Stimulated activated naive B cell treated with anti-CD40 and anti-IgM and Interleukin-4, amounts not matched to agents 10 μg/mL and 1 μg/mL and 100 μg/mL, for 72 hours (primary cell): ENCODE data around the gene OCRL.

ENCODE experiments used
- ATAC-seq, 2 donors: fragments of 150-1000 bp; cut with Tn5 transposase; replicated peaks; 2 replicates each; pipeline ENCODE4 v1.10.0; 2021; ENCODE audit warnings: moderate library complexity in 1 of 2
- DNase-seq: peaks from one replicate; pipeline ENCODE4 v3.0.0; 2021
- H3K27ac Mint-ChIP-seq: one replicate; pipeline ENCODE4 v1.8.0; 2022; ENCODE audit warnings: mild to moderate bottlenecking, mixed read lengths
- H3K27me3 Mint-ChIP-seq, 2 donors: one replicate each; pipeline ENCODE4 v1.8.0; 2022; ENCODE audit warnings: mixed read lengths in 2 of 2
- H3K36me3 Mint-ChIP-seq, 2 donors: one replicate each; pipeline ENCODE4 v1.8.0; 2022; ENCODE audit warnings: mixed read lengths in 2 of 2, mild to moderate bottlenecking in 1 of 2
- H3K4me1 Mint-ChIP-seq, 2 donors: one replicate each; pipeline ENCODE4 v1.8.0; 2022; ENCODE audit warnings: mixed read lengths in 2 of 2, mild to moderate bottlenecking in 1 of 2
- H3K4me3 Mint-ChIP-seq, 2 donors: one replicate each; pipeline ENCODE4 v1.8.0; 2022; ENCODE audit warnings: mild to moderate bottlenecking in 2 of 2, mixed read lengths in 2 of 2, moderate library complexity in 1 of 2
- H3K9me3 Mint-ChIP-seq, 2 donors: one replicate each; pipeline ENCODE4 v1.8.0; 2022; ENCODE audit warnings: mixed read lengths in 2 of 2, mild to moderate bottlenecking in 1 of 2

OCRL gene

GRCh38 chrX:129613596-129613995 is 73.5 kb downstream of the OCRL start:
- H3K27me3 Mint-ChIP-seq: peaks cover 0 to 6% of the 10 kb centered on the region in 2 donors
- DNase-seq (no peak), ATAC-seq (no peak)

GRCh38 chrX:129614481-129615255 is 74.6 kb downstream of the OCRL start:
- H3K4me1 Mint-ChIP-seq: no peaks in the 10 kb centered on the region

More at GRCh38 chrX:129613596-129613995, 73.5 kb downstream of the OCRL start:
- H3K4me1 Mint-ChIP-seq: no peaks in the 10 kb centered on the region
- no peaks in the 10 kb centered on the region for H3K36me3 Mint-ChIP-seq
- no peak overlapping the region for H3K4me3 Mint-ChIP-seq
- H3K27ac Mint-ChIP-seq: peak overlapping the region; percentile 14
- no peaks in the 10 kb centered on the region for H3K9me3 Mint-ChIP-seq

GRCh38 chrX:129617420-129617819 is 77.4 kb downstream of the OCRL start:
- DNase-seq (no peak), ATAC-seq (no peak)
- Mint-ChIP-seq H3K4me1 (no peaks in the 10 kb centered on the region), H3K27ac (no peak overlapping the region), H3K9me3 (no peaks in the 10 kb centered on the region), H3K4me3 (no peak overlapping the region), H3K36me3 (no peaks in the 10 kb centered on the region), H3K27me3 (no peaks in the 10 kb centered on the region)

More at GRCh38 chrX:129614481-129615255, 74.6 kb downstream of the OCRL start:
- H3K27ac Mint-ChIP-seq: no peak overlapping the region
- ATAC-seq (no peak), DNase-seq (no peak)
- no peaks in the 10 kb centered on the region for H3K9me3 Mint-ChIP-seq
- H3K27me3 Mint-ChIP-seq: no peaks in the 10 kb centered on the region
- no peak overlapping the region for H3K4me3 Mint-ChIP-seq
- no peaks in the 10 kb centered on the region for H3K36me3 Mint-ChIP-seq

GRCh38 chrX:129618997-129619396 is 78.9 kb downstream of the OCRL start:
- ATAC-seq (no peak), DNase-seq (no peak)
- Mint-ChIP-seq H3K36me3 (no peaks in the 10 kb centered on the region), H3K4me3 (no peak overlapping the region), H3K27ac (no peak overlapping the region), H3K9me3 (no peaks in the 10 kb centered on the region), H3K4me1 (no peaks in the 10 kb centered on the region), H3K27me3 (no peaks in the 10 kb centered on the region)

GRCh38 chrX:129622757-129623301 is 82.8 kb downstream of the OCRL start:
- Mint-ChIP-seq H3K9me3 (no peaks in the 10 kb centered on the region), H3K27me3 (peaks cover 0 to 4% of the 10 kb centered on the region in 2 donors), H3K36me3 (no peaks in the 10 kb centered on the region), H3K4me3 (no peak overlapping the region), H3K4me1 (no peaks in the 10 kb centered on the region), H3K27ac (no peak overlapping the region)
- DNase-seq: no peak
- no peak for ATAC-seq

GRCh38 chrX:129626026-129626425 is 86.0 kb downstream of the OCRL start:
- DNase-seq (no peak), ATAC-seq (no peak)
- Mint-ChIP-seq H3K36me3 (no peaks in the 10 kb centered on the region), H3K4me1 (no peaks in the 10 kb centered on the region), H3K4me3 (no peak overlapping the region), H3K27me3 (peaks cover 0 to 4% of the 10 kb centered on the region in 2 donors), H3K27ac (no peak overlapping the region), H3K9me3 (no peaks in the 10 kb centered on the region)

- ATAC-seq: no peak
- Mint-ChIP-seq H3K9me3 (no peaks in the 10 kb centered on the region), H3K27me3 (peaks cover 0 to 3% of the 10 kb centered on the region in 2 donors), H3K4me1 (no peaks in the 10 kb centered on the region), H3K27ac (no peak overlapping the region), H3K36me3 (no peaks in the 10 kb centered on the region), H3K4me3 (no peak overlapping the region)
- no peak for DNase-seq
These were observed 89.8 kb downstream of the OCRL start for GRCh38 chrX:129629837-129630236.

- DNase-seq (no peak), ATAC-seq (no peak)
- H3K4me1 Mint-ChIP-seq: no peaks in the 10 kb centered on the region
- no peaks in the 10 kb centered on the region for H3K36me3 Mint-ChIP-seq
- H3K9me3 Mint-ChIP-seq: no peaks in the 10 kb centered on the region
- no peak overlapping the region for H3K27ac Mint-ChIP-seq
- no peak overlapping the region for H3K4me3 Mint-ChIP-seq
- no peaks in the 10 kb centered on the region for H3K27me3 Mint-ChIP-seq
These were observed 91.8 kb downstream of the OCRL start for GRCh38 chrX:129631849-129632248.

- Mint-ChIP-seq H3K27ac (no peak overlapping the region), H3K36me3 (no peaks in the 10 kb centered on the region), H3K4me3 (no peak overlapping the region), H3K27me3 (no peaks in the 10 kb centered on the region), H3K9me3 (no peaks in the 10 kb centered on the region), H3K4me1 (peaks cover 0 to under 1% of the 10 kb centered on the region in 2 donors)
- DNase-seq (no peak), ATAC-seq (no peak)
These were observed 92.4 kb downstream of the OCRL start for GRCh38 chrX:129632443-129632842.

- DNase-seq (no peak), ATAC-seq (no peak)
- no peak overlapping the region for H3K4me3 Mint-ChIP-seq
- no peak overlapping the region for H3K27ac Mint-ChIP-seq
- H3K27me3 Mint-ChIP-seq: no peaks in the 10 kb centered on the region
- no peaks in the 10 kb centered on the region for H3K9me3 Mint-ChIP-seq
- H3K36me3 Mint-ChIP-seq: no peaks in the 10 kb centered on the region
- peaks cover 0 to 2% of the 10 kb centered on the region in 2 donors for H3K4me1 Mint-ChIP-seq
These were observed 94.5 kb downstream of the OCRL start for GRCh38 chrX:129634541-129634940.

GRCh38 chrX:129636175-129636681 is 96.2 kb downstream of the OCRL start:
- H3K4me3 Mint-ChIP-seq: no peak overlapping the region
- H3K27ac Mint-ChIP-seq: no peak overlapping the region
- DNase-seq (no peak), ATAC-seq (no peak)
- peaks cover 0 to 2% of the 10 kb centered on the region in 2 donors for H3K4me1 Mint-ChIP-seq
- H3K36me3 Mint-ChIP-seq: no peaks in the 10 kb centered on the region
- no peaks in the 10 kb centered on the region for H3K27me3 Mint-ChIP-seq
- no peaks in the 10 kb centered on the region for H3K9me3 Mint-ChIP-seq

GRCh38 chrX:129637217-129638109 is 97.4 kb downstream of the OCRL start:
- DNase-seq (peak; percentile 47), ATAC-seq (peak; percentile 67 to 82)
- peaks cover 0 to 2% of the 10 kb centered on the region in 2 donors for H3K4me1 Mint-ChIP-seq
- no peaks in the 10 kb centered on the region for H3K36me3 Mint-ChIP-seq
- H3K4me3 Mint-ChIP-seq: no peak overlapping the region
- H3K27me3 Mint-ChIP-seq: no peaks in the 10 kb centered on the region
- H3K9me3 Mint-ChIP-seq: no peaks in the 10 kb centered on the region
- H3K27ac Mint-ChIP-seq: no peak overlapping the region

GRCh38 chrX:129638917-129639316 is 98.9 kb downstream of the OCRL start:
- DNase-seq (no peak), ATAC-seq (no peak)
- Mint-ChIP-seq H3K4me3 (no peak overlapping the region), H3K36me3 (no peaks in the 10 kb centered on the region), H3K27ac (no peak overlapping the region), H3K4me1 (peaks cover 0 to 2% of the 10 kb centered on the region in 2 donors), H3K27me3 (peaks cover 0 to 5% of the 10 kb centered on the region in 2 donors), H3K9me3 (no peaks in the 10 kb centered on the region)

GRCh38 chrX:129640737-129641136 is 100.7 kb downstream of the OCRL start:
- no peaks in the 10 kb centered on the region for H3K9me3 Mint-ChIP-seq
- no peak for ATAC-seq

More at GRCh38 chrX:129640737-129641136, 100.7 kb downstream of the OCRL start:
- no peak overlapping the region for H3K4me3 Mint-ChIP-seq
- peaks cover 0 to 5% of the 10 kb centered on the region in 2 donors for H3K27me3 Mint-ChIP-seq
- H3K36me3 Mint-ChIP-seq: no peaks in the 10 kb centered on the region
- DNase-seq: no peak
- no peak overlapping the region for H3K27ac Mint-ChIP-seq
- H3K4me1 Mint-ChIP-seq: peaks cover 0 to 2% of the 10 kb centered on the region in 2 donors
